ENCODE results near the gene TENM3.

DNA sequence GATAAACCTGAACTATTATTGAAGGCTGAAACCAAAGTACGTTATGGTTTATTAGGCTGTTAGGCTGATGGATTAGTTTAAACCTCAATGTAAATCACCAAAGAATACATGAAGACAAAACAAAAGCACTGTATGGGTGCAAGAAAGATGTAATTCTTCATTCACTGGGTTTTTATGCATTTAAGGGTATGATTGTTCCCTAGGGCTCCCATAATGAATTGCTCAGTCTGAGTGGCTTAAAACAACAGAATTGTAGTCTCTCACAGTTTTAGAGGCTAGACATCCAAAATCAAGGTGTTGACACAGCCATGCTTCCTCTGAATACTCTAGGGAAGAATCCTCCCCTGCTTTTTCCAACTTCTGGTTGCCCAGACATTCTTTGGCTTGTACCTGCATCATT, 222.8 kb downstream of the TENM3 start:
- TF ChIP-seq EP300 (IDR thresholded peaks at IDR 0.05; ENCODE audit: low read depth) = no peak
- TF ChIP-seq, protein P1, sequence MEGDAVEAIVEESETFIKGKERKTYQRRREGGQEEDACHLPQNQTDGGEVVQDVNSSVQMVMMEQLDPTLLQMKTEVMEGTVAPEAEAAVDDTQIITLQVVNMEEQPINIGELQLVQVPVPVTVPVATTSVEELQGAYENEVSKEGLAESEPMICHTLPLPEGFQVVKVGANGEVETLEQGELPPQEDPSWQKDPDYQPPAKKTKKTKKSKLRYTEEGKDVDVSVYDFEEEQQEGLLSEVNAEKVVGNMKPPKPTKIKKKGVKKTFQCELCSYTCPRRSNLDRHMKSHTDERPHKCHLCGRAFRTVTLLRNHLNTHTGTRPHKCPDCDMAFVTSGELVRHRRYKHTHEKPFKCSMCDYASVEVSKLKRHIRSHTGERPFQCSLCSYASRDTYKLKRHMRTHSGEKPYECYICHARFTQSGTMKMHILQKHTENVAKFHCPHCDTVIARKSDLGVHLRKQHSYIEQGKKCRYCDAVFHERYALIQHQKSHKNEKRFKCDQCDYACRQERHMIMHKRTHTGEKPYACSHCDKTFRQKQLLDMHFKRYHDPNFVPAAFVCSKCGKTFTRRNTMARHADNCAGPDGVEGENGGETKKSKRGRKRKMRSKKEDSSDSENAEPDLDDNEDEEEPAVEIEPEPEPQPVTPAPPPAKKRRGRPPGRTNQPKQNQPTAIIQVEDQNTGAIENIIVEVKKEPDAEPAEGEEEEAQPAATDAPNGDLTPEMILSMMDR (IDR thresholded peaks at IDR 0.05) = no peak
- TF ChIP-seq POLR2AphosphoS5 (IDR thresholded peaks at IDR 0.05) = no peak
